ENCODE data around the gene ARMC8.

Gene ARMC8

DNA sequence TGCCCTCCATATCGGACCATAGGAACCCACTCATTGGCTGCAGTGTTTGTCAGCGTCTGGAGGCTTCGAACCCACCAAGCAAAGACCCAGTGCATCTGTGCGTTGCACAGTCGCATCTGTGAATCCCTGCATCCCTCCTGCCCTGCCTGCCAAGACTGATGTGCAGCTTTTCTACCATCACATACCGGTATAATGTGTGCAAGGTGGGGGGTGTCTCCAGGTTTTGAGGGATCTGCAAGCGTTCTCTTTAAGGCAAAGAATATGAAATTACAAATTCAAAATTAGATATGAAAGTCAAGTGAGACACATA is 142.8 kb downstream of the ARMC8 start:
- Mint-ChIP-seq H3K27ac (peak overlapping the region; percentile 59), H3K36me3 (no peaks in the 10 kb centered on the region), H3K9me3 (no peaks in the 10 kb centered on the region), H3K4me1 (peaks cover 16% of the 10 kb centered on the region), H3K4me3 (peak overlapping the region; percentile 84), H3K27me3 (peaks cover 12% of the 10 kb centered on the region)
- no peak for ATAC-seq

DNA sequence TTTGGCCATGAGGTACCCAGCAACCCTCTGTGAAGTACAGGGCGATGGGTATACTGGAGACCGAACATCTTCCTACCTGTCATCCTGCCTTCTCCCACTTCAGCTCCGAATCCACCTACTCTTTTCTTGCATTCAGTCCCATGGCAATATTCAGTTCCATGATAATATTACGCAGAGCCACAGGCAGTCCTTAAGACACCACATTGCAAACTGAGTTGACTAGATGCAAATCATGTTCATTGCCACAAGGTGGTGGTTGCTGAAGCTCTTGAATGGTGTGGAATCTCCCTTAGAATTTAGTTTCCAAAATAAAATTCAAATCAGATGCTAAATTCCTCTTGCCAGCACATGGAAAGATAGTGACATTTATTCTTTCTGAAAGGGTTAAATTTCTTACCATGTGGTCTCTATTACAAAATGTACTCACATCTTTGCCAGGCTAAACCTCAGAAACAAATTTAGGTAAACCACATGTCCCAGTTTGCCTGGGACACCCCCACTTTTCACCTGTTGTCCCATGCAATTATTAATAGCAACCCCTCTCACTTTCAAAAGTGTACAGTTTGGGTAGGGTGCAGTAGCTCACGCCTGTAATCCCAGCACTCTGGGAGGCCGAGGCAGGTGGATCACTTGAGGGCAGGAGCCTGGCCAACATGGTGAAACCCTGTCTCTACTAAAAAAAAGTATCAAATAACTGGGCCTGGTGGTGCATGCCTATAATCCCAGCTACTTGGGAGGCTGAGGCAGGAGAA is 144.2 kb downstream of the ARMC8 start:
- Mint-ChIP-seq H3K4me3 (no peak overlapping the region), H3K27me3 (peaks cover 8% of the 10 kb centered on the region), H3K27ac (no peak overlapping the region), H3K4me1 (peaks cover 16% of the 10 kb centered on the region), H3K9me3 (no peaks in the 10 kb centered on the region), H3K36me3 (no peaks in the 10 kb centered on the region)
- no peak for ATAC-seq

- peaks cover 16% of the 10 kb centered on the region for H3K4me1 Mint-ChIP-seq
- no peaks in the 10 kb centered on the region for H3K9me3 Mint-ChIP-seq
- H3K36me3 Mint-ChIP-seq = no peaks in the 10 kb centered on the region
- no peak overlapping the region for H3K4me3 Mint-ChIP-seq
- H3K27me3 Mint-ChIP-seq = peaks cover 8% of the 10 kb centered on the region
- ATAC-seq = no peak
- H3K27ac Mint-ChIP-seq = no peak overlapping the region
These were observed 145.5 kb downstream of the ARMC8 start for GRCh38 chr3:138332472-138333073.

- H3K27me3 Mint-ChIP-seq = peaks cover 20% of the 10 kb centered on the region
- ATAC-seq = no peak
- no peaks in the 10 kb centered on the region for H3K36me3 Mint-ChIP-seq
- no peak overlapping the region for H3K4me3 Mint-ChIP-seq
- H3K9me3 Mint-ChIP-seq = no peaks in the 10 kb centered on the region
- H3K4me1 Mint-ChIP-seq = peaks cover 7% of the 10 kb centered on the region
- H3K27ac Mint-ChIP-seq = no peak overlapping the region
These were observed 147.5 kb downstream of the ARMC8 start for GRCh38 chr3:138334608-138335007.

- H3K4me1 Mint-ChIP-seq = no peaks in the 10 kb centered on the region
- no peak for ATAC-seq
These were observed 149.4 kb downstream of the ARMC8 start for GRCh38 chr3:138336454-138336999.

GRCh38 chr3:138338244-138338643 is 151.1 kb downstream of the ARMC8 start:
- no peak for ATAC-seq
- no peak overlapping the region for H3K27ac Mint-ChIP-seq
- H3K4me3 Mint-ChIP-seq = no peak overlapping the region
- H3K4me1 Mint-ChIP-seq = no peaks in the 10 kb centered on the region
- H3K9me3 Mint-ChIP-seq = peaks cover 5% of the 10 kb centered on the region
- no peaks in the 10 kb centered on the region for H3K36me3 Mint-ChIP-seq
- H3K27me3 Mint-ChIP-seq = peaks cover 42% of the 10 kb centered on the region

More at GRCh38 chr3:138336454-138336999, 149.4 kb downstream of the ARMC8 start:
- no peak overlapping the region for H3K27ac Mint-ChIP-seq
- no peak overlapping the region for H3K4me3 Mint-ChIP-seq
- H3K27me3 Mint-ChIP-seq = peaks cover 27% of the 10 kb centered on the region
- no peaks in the 10 kb centered on the region for H3K36me3 Mint-ChIP-seq
- peaks cover under 1% of the 10 kb centered on the region for H3K9me3 Mint-ChIP-seq

DNA sequence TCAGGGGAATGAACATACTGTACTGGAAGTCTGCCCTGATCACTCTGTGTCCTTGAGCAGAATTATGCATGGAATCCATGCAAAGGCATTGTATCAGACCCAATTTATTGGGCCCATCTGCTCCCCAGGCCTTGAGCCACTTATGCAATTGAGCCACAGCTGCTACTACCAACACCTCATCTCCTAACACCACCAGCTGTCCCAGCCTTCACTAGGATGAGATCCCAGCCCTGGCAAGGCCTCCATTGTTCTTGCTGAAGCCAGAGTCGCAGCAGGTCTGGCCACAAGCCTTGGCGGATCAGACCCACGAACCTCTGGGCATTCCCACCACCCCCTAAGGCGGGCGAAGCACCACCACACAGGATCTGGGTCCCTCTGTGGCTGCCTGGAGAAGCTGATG is 151.7 kb downstream of the ARMC8 start:
- no peaks in the 10 kb centered on the region for H3K4me1 Mint-ChIP-seq
- ATAC-seq = no peak
- no peak overlapping the region for H3K4me3 Mint-ChIP-seq
- H3K9me3 Mint-ChIP-seq = peaks cover 5% of the 10 kb centered on the region
- no peak overlapping the region for H3K27ac Mint-ChIP-seq
- H3K27me3 Mint-ChIP-seq = peaks cover 47% of the 10 kb centered on the region
- no peaks in the 10 kb centered on the region for H3K36me3 Mint-ChIP-seq

DNA sequence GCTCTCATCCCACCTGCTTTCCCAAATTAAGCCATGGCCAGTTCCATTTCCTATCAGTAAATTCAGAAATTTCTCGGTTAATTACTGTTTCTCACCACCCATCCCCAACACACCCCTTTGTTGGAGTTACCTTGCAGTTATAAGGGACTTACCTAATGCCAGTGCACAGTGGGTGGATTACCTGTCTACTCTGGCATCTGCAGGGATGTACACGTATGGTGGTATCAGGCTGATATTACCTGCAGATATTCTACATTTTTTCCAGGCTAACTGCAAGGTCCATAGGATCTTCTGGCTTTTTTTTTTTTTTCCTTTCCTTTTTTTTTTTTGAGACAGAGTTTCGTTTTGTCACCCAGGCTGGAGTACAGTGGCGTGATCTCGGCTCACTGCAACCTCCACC is 153.4 kb downstream of the ARMC8 start:
- Mint-ChIP-seq H3K9me3 (peaks cover 5% of the 10 kb centered on the region), H3K4me3 (no peak overlapping the region), H3K27ac (no peak overlapping the region), H3K4me1 (no peaks in the 10 kb centered on the region), H3K27me3 (peaks cover 64% of the 10 kb centered on the region), H3K36me3 (no peaks in the 10 kb centered on the region)
- ATAC-seq = no peak

DNA sequence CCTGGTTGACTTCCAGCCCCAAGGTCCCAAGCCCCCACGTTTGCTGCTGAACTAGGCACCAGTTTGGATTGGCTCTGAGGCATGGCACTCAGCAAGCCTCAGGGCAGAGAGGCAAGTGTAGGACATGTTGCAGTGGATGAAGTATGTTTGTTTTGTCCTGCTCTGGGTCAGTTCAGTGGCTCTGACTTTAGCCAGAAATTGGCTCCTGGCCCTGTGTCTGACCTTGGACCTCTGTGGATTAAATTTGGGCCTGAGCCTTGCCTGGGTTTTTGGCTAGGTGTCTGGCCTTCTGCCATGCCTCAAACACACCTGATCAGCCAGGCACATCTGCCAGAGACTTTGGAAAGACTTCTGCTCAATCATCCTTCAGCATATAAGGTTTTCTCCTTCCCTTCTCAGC is 157.7 kb downstream of the ARMC8 start:
- H3K9me3 Mint-ChIP-seq = peaks cover 8% of the 10 kb centered on the region
- peaks cover 89% of the 10 kb centered on the region for H3K27me3 Mint-ChIP-seq
- H3K36me3 Mint-ChIP-seq = peaks cover 5% of the 10 kb centered on the region
- ATAC-seq = no peak
- H3K4me3 Mint-ChIP-seq = no peak overlapping the region
- H3K27ac Mint-ChIP-seq = no peak overlapping the region
- H3K4me1 Mint-ChIP-seq = peaks cover 13% of the 10 kb centered on the region

All from stimulated activated memory B cell treated with anti-CD40 and anti-IgM and Interleukin-4, amounts not matched to agents 10 μg/mL and 1 μg/mL and 100 μg/mL, for 72 hours (primary cell).